Breast epithelium (tissue), 3 donors: ENCODE measurements around the gene TBCK.

ENCODE experiments used
- POLR2A ChIP-seq: fragments of 450-650 bp; IDR thresholded peaks from one replicate; pipeline ENCODE4 v1.6.1; 2016; ENCODE audit warnings: antibody characterized with exemption, mild to moderate bottlenecking, moderate library complexity
- TF ChIP-seq, protein P1 (sequence below), 3 donors: fragments of 450-650 bp; IDR thresholded peaks; one replicate each; pipeline ENCODE4 v1.5.1; 2016 to 2017; ENCODE audit warnings: antibody characterized with exemption in 3 of 3, mild to moderate bottlenecking in 3 of 3, moderate library complexity in 3 of 3

DNA sequence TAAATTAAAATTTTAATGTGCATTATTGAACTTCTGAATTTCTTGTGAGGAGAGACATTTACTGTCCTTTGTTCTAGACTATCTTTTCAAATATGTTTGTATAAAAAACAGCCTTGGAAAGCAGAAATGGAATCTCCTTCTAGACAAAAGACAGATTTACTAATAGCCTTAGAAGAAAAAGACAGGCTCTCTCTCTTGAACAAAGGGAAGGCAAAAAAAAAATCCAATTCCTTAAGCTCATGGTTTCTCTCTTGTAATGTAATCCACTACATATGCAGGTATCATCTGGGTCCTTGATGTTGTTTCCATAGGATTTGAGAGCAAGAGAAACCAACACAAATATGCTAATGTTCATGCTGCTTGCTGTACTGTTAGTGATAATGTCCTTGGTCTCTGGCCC lies 106.0 kb downstream of the TBCK start:
- TF ChIP-seq, protein P1, sequence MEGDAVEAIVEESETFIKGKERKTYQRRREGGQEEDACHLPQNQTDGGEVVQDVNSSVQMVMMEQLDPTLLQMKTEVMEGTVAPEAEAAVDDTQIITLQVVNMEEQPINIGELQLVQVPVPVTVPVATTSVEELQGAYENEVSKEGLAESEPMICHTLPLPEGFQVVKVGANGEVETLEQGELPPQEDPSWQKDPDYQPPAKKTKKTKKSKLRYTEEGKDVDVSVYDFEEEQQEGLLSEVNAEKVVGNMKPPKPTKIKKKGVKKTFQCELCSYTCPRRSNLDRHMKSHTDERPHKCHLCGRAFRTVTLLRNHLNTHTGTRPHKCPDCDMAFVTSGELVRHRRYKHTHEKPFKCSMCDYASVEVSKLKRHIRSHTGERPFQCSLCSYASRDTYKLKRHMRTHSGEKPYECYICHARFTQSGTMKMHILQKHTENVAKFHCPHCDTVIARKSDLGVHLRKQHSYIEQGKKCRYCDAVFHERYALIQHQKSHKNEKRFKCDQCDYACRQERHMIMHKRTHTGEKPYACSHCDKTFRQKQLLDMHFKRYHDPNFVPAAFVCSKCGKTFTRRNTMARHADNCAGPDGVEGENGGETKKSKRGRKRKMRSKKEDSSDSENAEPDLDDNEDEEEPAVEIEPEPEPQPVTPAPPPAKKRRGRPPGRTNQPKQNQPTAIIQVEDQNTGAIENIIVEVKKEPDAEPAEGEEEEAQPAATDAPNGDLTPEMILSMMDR (IDR thresholded peaks at IDR 0.05) = no peak
- no peak for TF ChIP-seq POLR2A
